Ammon's horn (tissue), 1 donor: ENCODE data around the gene RPTOR.
A peak's percentile ranks its signal among the peaks of the same experiment; 100 is the strongest.

ENCODE experiments used
- DNase-seq: peaks from one replicate; pipeline ENCODE4 v3.0.0-alpha.2; 2016; ENCODE audit warnings: low spot score

The RPTOR gene

DNA sequence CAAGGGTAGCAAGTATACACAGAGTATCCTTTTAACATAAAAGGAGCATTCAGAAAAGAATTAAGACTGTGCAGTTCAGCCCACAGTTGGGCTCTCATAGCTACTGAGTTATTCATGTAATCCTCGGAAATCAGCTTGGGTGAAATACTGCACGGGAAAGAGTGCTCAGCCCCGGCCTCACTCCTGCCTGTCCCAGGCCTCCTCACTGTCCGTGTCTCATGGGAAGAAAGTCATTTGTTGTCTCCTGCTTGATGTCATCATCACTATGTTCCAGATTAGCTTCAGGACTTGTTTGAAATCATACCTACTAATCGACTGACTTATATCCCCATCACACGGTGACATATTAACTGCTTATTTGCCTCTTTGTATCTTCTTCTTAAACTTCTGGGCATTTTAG lies 223.8 kb downstream of the RPTOR start:
- no peak for DNase-seq

GRCh38 chr17:80768936-80769335 lies 224.3 kb downstream of the RPTOR start:
- DNase-seq, result no peak

DNA sequence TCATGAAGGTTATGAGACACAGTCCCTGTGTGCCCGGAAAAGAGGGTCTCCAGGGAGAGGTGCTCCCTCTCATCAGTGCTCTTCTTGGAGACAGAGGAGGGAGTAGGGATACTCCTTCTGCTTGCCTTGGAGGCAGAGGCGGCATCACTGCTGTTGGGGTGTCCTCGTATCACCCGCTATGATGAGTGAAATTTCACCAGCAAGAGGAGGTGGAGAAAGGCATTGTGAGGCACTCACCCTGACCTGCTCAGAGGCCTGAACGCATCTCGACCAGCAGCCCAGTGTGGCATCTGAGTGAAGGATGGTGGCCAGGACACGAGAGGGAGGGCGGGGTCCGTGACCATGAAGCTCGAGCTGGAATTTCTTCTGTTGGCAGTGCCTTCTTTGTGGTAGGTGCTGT lies 224.9 kb downstream of the RPTOR start:
- DNase-seq, result no peak

GRCh38 chr17:80769936-80770625 lies 225.4 kb downstream of the RPTOR start:
- no peak for DNase-seq

DNA sequence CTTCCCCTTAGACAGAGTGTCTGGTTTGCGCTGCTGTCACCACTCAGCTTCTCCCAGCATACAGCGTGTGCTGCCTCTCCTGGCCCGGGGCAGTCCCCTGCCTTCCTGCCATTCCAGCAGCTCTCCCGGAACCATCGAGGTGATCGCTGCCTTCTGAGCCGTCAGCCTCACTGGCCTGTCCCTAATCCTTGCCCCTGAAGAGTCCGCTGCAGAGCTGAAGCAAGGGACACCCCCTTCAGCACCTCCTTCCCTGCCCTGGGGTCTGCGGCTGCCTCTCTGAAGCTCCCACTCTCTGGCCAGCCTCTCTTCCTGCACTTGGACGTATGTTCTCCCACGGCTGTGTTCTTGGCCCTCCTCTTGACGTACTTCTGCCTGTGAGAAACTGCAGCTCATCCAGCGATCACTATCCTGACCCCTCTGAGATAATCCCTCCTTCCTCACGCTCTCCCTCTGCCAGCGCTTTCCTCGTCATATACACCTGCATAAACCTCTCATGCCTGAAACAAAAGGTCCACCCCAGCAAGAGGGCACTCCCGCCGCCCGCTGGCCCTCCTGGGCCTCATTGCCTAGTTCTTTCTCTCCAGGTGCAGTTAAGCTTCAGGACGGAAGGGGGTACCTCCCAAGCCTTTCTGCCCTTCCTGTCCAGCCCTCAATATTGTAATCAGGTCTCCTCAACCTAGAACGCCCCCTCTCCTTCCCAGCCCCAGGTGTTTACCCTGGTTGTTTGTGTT lies 226.4 kb downstream of the RPTOR start:
- DNase-seq, result no peak

- no peak for DNase-seq
These were observed 227.0 kb downstream of the RPTOR start for GRCh38 chr17:80771612-80772005.

DNA sequence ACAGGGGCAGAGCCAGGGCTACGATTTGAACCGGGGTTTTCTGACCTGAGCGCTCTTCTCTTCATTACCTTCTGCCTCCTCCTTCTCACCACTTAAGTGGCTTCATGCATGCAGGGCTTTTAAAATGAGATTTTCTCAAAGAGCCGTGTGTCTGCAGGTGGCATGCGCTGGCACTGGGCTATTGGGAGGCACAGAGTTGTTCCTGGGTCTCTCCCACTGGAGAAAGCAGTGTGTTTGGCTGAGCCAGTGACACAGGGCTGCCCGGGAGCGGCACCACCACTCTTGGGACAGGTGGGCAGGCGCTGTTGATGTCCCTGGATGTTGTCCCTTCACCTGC lies 228.2 kb downstream of the RPTOR start:
- no peak for DNase-seq

- peak; percentile 92 for DNase-seq
These were observed 228.8 kb downstream of the RPTOR start for GRCh38 chr17:80773243-80773991.

GRCh38 chr17:80774146-80774545 lies 229.5 kb downstream of the RPTOR start:
- DNase-seq, result no peak

DNA sequence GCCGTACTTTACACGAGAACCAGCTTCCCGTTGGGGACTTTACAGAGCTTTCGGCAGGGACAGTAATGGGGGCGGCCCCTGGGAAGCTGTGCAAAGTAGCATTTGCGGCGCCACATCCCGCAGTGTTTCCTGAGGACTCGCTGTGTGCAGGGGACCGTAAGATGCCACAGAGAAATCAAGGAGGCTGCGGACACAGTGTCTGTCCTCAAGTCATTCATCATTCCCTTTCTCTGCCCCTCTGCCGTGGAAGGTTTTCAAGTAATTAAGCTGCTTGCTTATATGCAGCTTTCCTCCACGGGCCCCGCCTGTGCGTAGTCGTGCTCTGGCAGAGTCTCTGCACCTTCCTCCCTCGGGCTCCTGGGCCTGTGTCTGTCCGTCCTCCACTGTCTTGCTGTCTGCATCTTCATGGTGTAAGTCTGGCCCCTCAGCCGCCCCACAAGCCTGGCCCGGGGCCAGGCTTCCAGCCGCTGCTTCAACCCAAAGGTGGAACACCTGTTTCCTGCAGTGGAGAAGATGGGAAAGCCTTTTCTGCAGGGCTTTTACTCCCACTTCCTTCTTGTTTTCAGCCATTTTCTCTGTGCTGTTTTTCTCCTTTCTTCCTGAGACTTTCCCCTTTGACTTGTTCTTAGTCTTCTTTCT lies 230.1 kb downstream of the RPTOR start:
- no peak for DNase-seq

DNA sequence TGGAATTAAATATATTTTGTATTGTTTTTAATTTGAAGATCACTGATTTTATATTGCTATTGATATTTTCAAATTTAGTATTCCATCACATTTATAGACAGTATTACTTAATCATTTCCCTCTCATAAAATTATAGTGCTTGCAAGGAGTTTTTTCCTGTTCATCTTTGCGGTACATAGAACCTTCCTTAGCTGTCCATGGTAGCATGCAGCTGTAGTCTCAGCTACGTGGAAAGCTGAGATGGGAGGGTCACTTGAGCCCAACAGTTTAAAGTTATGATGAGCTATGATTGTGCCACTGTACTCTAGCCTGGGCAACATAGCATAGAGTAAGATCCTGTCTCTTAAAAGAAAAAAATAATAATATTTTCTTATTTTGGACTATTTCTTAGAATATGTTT lies 231.2 kb downstream of the RPTOR start:
- DNase-seq, result no peak

DNA sequence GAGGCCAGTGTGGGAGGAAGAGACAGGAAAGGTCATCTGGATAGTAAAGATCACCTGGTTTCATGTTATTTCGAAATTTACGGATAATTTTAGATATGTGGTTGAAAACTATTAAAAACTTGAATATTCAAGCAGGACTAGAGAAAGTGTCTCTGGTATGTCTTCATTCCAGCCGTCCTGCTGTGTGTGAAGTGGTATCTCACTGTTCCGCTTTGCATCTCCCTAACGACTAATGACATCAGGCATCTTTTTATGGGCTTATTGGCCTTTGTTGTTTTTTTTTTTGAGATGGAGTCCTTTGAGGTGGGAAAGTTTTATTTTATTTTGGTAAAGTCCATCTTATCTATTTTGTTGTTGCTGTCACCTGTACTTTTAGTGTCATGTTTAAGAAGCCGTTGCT lies 232.6 kb downstream of the RPTOR start:
- DNase-seq, result no peak

DNA sequence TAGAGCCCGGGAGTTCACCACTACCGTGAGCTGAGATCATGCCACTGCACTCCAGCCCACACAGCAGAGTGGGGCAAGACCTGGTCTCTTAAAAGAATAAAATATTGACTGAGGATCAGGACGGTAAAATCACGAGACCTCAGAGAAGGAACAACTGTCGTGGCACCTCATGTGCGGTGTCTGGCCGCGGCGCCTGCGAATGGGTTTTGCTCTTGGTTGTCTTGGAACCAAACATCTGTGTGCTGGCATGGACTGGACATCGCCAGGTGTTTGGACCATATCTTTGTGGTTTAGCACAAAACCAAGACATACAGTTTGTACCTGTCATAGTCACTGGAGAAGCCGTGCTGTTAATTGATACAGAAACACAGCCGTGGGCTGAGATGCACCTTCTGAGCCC lies 234.1 kb downstream of the RPTOR start:
- no peak for DNase-seq

- DNase-seq, result no peak
These were observed 234.7 kb downstream of the RPTOR start for GRCh38 chr17:80779336-80779735.

- no peak for DNase-seq
These were observed 235.3 kb downstream of the RPTOR start for GRCh38 chr17:80779961-80780380.

DNA sequence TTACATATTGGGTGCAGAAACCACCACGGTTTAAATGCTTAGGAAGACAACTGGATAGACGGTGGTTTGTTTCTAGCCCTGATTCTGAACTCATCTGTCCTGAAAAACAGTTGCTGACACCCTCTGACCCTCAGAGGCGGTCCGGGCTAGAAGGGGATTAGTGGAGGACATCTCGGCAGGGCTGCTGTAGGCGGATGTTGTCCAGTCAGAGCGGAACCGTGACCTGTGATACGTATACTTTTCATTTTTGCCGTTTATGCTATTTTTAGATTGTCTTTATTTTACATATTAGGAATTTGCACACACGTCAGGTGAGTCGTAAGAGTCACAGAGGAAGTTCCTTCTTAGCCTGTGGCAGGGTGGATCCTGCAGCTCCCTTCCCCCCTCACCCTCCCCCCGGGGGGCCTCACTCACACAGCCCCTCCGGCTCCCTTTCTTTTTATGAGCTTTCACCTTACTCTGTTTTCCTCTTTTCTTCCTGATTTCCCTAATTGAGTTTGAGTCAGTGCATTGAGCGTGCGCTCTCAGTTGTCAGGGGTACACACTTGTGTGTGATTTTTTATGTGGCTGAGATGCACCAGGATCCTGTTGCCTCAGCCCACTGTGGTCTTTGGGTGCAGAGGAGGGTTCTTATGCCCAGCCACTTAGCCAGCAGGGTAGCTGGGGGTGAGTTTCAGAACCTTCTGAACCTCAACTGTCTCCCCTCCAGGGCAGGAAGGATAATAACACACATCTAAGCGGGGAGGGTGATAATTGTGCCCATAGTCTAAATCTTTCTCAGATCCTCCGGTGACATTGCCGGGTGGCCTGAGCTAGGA lies 236.0 kb downstream of the RPTOR start:
- no peak for DNase-seq

DNA sequence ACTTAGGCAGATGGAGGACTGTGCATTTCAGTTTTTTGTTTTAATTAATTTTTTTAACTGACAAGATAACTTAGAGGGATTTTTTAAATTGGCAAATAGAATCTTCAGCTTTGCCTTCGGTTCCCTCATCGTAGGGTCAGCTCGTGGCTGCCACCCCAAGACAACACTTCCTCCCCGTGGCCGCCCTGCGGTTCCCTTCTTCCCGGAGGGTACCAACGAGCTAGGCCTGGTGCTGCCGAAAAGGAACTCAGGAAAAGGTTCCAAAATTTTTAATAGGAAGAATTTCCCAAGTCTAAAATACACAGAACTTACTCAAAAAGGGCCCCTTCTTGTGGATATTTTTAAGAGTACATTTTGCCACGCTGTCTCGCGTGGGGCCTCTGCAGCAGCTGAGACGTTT lies 236.6 kb downstream of the RPTOR start:
- no peak for DNase-seq

GRCh38 chr17:80781807-80782277 lies 237.2 kb downstream of the RPTOR start:
- DNase-seq, result no peak

- no peak for DNase-seq
These were observed 238.1 kb downstream of the RPTOR start for GRCh38 chr17:80782536-80783427.

DNA sequence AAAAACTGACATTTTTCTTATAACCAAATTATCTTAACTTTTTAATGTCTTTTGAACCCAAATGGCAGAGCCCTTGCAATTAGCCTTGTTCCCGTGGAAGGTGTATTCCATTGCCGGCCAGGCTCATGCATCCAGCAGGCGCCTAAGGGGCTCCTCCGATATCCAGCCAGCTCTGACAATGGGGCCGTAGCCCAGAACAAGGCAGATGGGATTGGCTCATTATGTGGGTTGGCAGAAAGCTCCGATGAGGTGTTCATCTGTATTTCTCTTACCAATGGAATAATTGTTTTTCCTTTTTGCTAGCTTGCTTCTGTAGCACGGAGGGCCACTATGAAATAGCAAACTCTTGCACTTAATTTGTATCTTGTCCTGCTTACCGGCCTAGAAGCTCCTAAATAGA lies 238.8 kb downstream of the RPTOR start:
- DNase-seq, result no peak

DNA sequence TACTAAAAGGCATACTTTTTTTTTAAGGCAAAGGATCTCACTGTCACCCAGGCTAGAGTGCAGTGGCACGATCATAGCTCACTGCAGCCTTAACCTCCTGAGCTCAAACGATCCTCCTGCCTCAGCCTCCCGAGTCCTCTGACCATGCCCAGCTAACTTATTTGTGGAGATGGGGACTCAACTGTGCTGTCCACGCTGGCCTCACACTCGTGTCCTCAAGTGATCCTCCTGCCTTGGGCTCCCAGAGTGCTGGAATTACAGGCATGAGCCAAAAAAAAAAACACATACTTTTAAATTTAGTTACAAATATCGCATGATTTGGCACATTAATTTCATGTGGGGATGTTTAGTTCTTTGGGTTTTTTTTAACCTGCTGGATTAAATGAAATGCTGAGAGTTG lies 239.3 kb downstream of the RPTOR start:
- DNase-seq, result no peak
